ENCODE data around the gene RGL3. TPM values are rescaled to one million over a fixed set of nuclear protein-coding genes. Genes with fewer than 3 reads are reported as not detected.

Gene RGL3
- total and polyA plus RNA-seq, 9 of the 15 experiments (the other 6 are each of a cell fraction or from before 2014, with no cell fraction given), result 0.12 to 0.61 (median 0.32) TPM; not detected in 4

- TF ChIP-seq ZFP36 (IDR thresholded peaks at IDR 0.05; ENCODE audit: low read depth, low read length, partially characterized antibody), result peak; percentile 32
- no peak for TF ChIP-seq ZNF347 (CRISPR knock-in tag; IDR thresholded peaks at IDR 0.05; ENCODE audit: low read depth)
- TF ChIP-seq JUNB (CRISPR knock-in tag; conservative IDR thresholded peaks at IDR 0.05), result no peak
- TF ChIP-seq MBD1 (CRISPR knock-in tag; IDR thresholded peaks at IDR 0.05), result no peak
- TF ChIP-seq TFE3 (CRISPR knock-in tag; IDR thresholded peaks at IDR 0.05), result no peak
- TF ChIP-seq POLR3A (IDR thresholded peaks at IDR 0.05; ENCODE audit: borderline replicate concordance, extremely low read depth, insufficient read depth, insufficient read length), result no peak
- 0 out of 2 replicates have a peak, but pooled peaks have one; percentile 52 for TF ChIP-seq CBX1 (IDR thresholded peaks at IDR 0.05; ENCODE audit: low read depth)
- TF ChIP-seq AFF4 (CRISPR knock-in tag; IDR thresholded peaks at IDR 0.05), result no peak
- TF ChIP-seq THAP7 (CRISPR knock-in tag; IDR thresholded peaks at IDR 0.05), result no peak
- TF ChIP-seq CBX3 (IDR thresholded peaks at IDR 0.05; ENCODE audit: borderline replicate concordance in 1 of 2, low read length in 2 of 2), result peak in 1 of 2 experiments; percentile 73; a peak in 1 of 3 replicates
- TF ChIP-seq ZNF384 (IDR thresholded peaks at IDR 0.05; ENCODE audit: low read depth, low read length), result no peak
- TF ChIP-seq BRD4 (IDR thresholded peaks at IDR 0.05), result no peak
- no peak for TF ChIP-seq MTA3 (IDR thresholded peaks at IDR 0.05; ENCODE audit: borderline replicate concordance)
- no peak for TF ChIP-seq ZBTB7A (IDR thresholded peaks at IDR 0.05; ENCODE audit: borderline replicate concordance, control insufficient read depth, low read depth, low read length)
- no peak for TF ChIP-seq STAT5B (CRISPR knock-in tag; IDR thresholded peaks at IDR 0.05)
- TF ChIP-seq RBM25 (IDR thresholded peaks at IDR 0.05; ENCODE audit: low read depth, low read length, severe bottlenecking), result peak; percentile 47
- no peak for TF ChIP-seq ARID3A (IDR thresholded peaks at IDR 0.05; ENCODE audit: borderline replicate concordance, low read depth, low read length)
- no peak for TF ChIP-seq SAP30 (IDR thresholded peaks at IDR 0.05; ENCODE audit: borderline replicate concordance, insufficient read depth, low read depth, low read length, poor library complexity, severe bottlenecking)
- peak; percentile 83 for TF ChIP-seq TRIM28 (IDR thresholded peaks at IDR 0.05)
These were observed 69.9 kb downstream of the RGL3 start (continued) for GRCh38 chr19:11349171-11349570.
